ENCODE results near the gene SRPRB.

SRPRB gene

DNA sequence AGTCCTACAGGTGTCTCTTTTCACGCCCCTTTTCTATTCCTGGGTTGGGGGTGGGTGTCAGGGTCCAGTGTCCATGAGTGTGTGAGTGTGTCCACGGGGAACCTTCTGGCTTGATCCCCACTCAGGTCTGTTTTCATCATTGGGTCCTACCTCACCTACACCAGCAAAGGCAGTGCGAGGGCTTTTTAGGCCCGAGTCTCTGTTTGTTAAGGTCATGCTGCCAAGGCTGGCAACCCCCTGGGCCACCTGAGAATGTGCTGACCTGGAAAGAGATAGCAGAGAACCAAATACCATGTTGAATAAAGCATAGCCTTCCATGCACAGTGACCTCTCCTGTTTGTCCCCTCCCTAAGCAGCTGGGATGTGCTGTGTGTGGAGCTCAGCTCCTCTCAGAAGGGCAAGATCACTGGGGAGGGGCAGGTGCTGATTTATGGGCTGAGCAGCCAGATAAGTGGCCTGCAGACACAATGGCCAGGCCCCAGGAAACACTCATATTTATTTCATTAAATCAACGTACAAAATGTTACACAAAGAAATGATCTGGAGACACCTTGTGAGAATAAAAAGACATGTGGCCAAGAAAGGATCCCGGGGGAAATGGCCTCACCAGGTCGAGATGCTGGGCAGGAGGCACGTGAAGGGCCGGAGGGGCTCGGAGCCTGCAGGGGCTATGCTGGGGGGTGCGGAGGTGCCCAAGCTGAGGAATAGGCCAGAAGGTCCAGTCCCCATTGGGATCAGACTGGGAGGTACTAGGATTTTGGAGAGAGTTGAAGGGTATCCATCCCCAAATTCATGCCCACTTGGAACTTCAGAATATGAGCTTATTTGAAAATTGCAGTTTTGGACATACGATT lies 54.0 kb downstream of the SRPRB start:
- H3K4me3 ChIP-seq (ENCODE audit: low read length): no peak overlapping the region
- TF ChIP-seq, protein P1, sequence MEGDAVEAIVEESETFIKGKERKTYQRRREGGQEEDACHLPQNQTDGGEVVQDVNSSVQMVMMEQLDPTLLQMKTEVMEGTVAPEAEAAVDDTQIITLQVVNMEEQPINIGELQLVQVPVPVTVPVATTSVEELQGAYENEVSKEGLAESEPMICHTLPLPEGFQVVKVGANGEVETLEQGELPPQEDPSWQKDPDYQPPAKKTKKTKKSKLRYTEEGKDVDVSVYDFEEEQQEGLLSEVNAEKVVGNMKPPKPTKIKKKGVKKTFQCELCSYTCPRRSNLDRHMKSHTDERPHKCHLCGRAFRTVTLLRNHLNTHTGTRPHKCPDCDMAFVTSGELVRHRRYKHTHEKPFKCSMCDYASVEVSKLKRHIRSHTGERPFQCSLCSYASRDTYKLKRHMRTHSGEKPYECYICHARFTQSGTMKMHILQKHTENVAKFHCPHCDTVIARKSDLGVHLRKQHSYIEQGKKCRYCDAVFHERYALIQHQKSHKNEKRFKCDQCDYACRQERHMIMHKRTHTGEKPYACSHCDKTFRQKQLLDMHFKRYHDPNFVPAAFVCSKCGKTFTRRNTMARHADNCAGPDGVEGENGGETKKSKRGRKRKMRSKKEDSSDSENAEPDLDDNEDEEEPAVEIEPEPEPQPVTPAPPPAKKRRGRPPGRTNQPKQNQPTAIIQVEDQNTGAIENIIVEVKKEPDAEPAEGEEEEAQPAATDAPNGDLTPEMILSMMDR (conservative IDR thresholded peaks at IDR 0.05; ENCODE audit: low read length): no peak
- no peak for DNase-seq (ENCODE audit: low read depth)

DNA sequence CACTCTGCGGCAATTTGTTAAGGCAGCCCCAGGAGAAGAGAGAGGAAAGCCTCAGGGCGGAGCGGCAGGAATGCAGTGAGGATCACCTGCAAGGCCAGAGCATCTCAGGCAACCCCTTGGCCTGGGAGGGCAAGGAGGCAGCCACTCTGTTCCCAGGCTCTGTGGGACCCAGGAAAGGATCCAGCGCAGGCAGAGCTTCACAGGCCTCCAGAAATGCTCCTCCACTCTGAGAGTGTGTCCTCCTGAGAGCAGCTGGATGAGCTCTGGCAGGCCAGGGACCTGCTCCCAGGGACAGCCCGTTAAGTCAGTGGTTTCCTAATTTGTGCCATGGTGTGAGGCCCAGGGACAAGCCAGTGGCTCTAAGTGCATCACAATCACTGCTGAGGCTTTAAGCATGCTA lies 54.9 kb downstream of the SRPRB start:
- TF ChIP-seq, protein P1 (conservative IDR thresholded peaks at IDR 0.05; ENCODE audit: low read length): no peak
- H3K4me3 ChIP-seq (ENCODE audit: low read length): no peak overlapping the region
- no peak for DNase-seq (ENCODE audit: low read depth)

DNA sequence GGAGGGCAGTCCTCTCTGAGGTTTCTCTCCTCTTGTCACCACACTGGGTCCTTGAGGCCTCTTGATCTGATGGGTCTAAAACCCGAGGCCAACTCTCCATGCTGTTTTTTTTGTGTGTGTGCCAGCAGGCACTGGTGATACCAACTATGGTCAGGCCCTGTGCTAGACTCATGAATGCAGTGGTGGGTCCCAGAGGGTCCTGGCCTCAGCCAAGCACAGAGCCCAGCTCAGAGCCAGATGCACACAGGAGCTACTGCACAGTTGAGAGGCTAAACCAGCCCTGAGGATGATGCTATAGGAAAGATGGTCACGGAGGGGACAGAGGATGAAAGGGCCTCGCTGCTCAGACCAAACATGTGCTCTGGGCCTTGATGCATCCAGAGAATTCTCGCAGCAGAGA lies 56.5 kb downstream of the SRPRB start:
- TF ChIP-seq, protein P1 (conservative IDR thresholded peaks at IDR 0.05; ENCODE audit: low read length): no peak
- no peak overlapping the region for H3K4me3 ChIP-seq (ENCODE audit: low read length)
- DNase-seq (ENCODE audit: low read depth): no peak

DNA sequence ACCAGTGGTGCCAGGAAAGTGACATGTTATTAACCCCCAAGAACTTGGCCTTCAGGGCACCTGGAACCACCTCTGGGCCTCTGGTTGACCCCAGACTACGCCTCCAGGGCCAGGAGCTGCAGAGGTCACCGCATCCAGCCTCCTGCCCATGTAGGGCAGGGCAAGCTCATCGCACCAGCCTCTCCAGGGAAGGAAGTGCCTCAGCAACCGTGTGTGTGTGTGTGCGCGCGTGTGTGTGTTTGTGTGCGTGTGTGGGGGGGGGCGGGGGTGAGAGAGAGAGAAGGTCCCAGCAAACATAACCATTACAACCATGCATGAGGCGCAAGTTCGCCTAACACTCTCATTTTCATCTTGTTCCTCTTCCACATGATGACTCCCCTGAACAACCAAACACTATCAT lies 58.3 kb downstream of the SRPRB start:
- no peak overlapping the region for H3K4me3 ChIP-seq (ENCODE audit: low read length)
- TF ChIP-seq, protein P1 (conservative IDR thresholded peaks at IDR 0.05; ENCODE audit: low read length): no peak
- no peak for DNase-seq (ENCODE audit: low read depth)

DNA sequence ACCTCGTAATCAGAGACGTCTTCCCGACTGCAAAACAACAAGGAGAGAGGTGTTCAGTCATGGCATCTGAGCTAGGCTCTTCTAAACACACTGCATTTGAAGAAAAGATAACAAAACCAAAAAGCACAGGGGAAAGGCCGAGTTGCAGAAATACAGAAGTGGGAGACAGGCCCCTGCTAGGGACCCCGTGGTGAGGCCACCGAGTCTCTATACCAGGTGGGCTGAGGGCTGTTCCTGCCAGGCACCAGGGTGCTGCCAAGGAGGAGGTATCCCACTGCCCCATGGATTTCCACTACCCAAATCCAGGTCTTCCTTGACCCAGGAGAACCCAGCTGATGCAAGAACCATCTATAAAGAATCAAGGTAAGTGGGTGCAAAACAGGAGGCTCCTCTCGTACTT lies 59.0 kb downstream of the SRPRB start:
- no peak for DNase-seq (ENCODE audit: low read depth)
- H3K4me3 ChIP-seq (ENCODE audit: low read length): no peak overlapping the region
- TF ChIP-seq, protein P1 (conservative IDR thresholded peaks at IDR 0.05; ENCODE audit: low read length): no peak

DNA sequence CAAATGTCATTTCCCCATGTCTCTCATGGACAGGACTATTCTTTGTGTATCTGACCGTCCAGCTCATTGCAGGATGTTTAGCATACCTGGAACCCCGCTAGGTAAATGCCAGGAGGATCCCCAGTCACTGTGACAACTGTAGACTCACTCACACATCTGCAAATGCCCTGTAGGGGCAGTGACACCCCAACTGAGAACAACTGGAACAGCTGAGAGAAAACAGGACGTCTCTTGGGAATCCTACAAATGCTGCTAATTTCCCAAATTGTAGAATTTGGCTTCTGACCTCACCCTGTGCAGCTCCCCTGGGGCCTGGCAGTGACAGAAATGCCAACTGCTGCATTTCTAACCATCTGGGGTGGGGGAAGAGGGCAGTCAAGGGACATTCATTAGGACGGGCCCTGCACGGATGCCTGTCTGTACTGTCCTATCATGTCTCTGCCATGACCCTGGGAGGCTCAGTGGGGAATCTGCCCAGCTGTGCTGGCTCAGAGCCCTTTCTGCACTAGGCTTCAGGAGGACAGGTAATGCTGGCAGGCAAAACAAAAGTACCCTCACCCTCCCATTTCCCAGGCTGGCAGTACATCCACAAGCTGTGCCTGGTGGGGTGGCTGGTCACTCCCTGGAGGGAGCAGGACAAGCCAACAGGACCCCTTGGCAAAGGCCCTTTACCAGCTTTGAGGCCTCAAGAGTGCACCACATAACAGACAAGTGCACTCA lies 59.7 kb downstream of the SRPRB start:
- TF ChIP-seq, protein P1 (conservative IDR thresholded peaks at IDR 0.05; ENCODE audit: low read length): no peak
- DNase-seq (ENCODE audit: low read depth): no peak
- no peak overlapping the region for H3K4me3 ChIP-seq (ENCODE audit: low read length)

DNA sequence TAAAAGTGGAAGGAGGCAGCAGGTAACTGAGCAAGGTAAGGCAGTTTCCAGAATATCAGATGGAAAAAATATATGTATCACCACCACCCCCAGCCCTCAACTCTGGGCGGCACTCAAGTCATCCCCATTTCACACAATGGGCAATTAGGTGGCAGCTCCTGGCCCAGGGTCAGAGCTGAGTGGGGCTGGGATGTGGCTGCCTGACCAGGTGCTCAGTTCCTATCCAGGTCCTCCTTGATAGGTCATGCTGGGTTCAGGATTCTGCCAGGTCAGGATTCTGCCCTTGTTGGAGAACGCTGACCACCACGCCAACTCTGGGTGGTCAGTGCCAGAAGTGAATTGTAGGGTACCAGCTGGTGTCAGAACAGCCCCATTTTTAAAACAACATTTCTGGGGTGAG lies 60.5 kb downstream of the SRPRB start:
- TF ChIP-seq, protein P1 (conservative IDR thresholded peaks at IDR 0.05; ENCODE audit: low read length): no peak
- DNase-seq (ENCODE audit: low read depth): no peak
- no peak overlapping the region for H3K4me3 ChIP-seq (ENCODE audit: low read length)
